ENCODE results near the gene JARID2.
"Not testable (repeated sequence)": the region's sequence is repeated elsewhere in the genome, so short reads cannot be mapped to it uniquely, and the experiment has no call there.

Gene JARID2

DNA sequence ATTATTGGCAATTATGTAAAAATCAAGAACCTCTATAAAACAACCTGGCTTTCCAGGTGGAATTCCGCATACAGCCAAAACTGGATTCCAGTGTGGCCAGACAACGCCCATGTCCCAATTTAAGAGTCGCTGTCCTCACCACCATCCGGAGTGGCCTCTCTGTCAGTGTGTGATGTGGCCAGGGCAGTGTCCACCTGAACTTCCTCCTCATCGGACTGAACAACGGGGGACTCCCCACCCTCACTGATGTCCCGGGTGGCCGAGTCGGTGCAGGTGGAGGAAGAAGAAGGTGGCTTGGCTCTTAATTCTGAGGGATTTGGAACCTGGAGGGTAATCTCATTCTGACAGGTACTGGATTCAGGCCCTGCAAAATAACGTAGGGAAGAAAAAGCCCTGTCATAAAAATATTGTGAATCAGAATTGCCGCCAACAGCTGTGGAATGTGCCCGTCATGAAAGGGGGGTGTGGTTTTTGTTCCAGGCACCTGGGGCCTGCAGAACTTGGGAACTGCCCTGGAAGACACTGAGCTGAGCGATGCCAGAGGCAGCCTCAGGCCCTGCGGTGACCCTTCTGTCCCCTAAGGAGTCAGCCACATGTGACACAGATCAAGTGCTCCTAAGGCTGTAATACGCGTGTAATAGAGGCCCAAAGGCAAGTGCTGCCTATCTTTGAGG lies 277.1 kb downstream of the JARID2 start:
- DNase-seq (ENCODE audit: low read depth, low spot score), result no peak
- H3K27ac ChIP-seq, result no peak overlapping the region

GRCh38 chr6:15523679-15524630 lies 278.1 kb downstream of the JARID2 start:
- no peak for DNase-seq (ENCODE audit: low read depth, low spot score)
- no peak overlapping the region for H3K27ac ChIP-seq

DNA sequence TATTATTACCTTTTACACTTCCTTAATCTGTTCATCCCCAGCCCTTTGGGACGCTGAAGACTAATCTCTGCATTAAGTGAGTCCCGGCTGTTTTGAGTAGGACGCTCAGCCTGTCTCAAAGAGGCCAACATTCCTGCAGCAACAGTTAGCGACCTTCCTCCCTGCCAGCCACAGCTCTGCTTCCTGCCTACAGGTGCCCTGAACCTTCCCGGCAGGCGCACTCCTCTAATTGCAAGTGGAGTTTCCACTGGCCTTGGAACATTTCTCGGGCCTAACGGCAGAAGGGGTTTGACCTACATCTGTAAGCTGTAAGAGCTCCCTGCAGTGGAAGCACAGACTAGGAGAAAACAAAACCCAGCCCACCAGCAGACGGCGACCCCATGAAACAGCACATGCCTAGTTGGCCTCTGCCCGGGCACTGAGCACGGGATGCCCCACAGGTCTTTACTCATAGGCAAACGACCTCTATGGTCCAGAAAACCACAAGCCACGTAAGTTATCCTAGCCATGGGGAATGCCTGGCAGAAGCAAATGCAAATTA lies 279.1 kb downstream of the JARID2 start:
- no peak for DNase-seq (ENCODE audit: low read depth, low spot score)

DNA sequence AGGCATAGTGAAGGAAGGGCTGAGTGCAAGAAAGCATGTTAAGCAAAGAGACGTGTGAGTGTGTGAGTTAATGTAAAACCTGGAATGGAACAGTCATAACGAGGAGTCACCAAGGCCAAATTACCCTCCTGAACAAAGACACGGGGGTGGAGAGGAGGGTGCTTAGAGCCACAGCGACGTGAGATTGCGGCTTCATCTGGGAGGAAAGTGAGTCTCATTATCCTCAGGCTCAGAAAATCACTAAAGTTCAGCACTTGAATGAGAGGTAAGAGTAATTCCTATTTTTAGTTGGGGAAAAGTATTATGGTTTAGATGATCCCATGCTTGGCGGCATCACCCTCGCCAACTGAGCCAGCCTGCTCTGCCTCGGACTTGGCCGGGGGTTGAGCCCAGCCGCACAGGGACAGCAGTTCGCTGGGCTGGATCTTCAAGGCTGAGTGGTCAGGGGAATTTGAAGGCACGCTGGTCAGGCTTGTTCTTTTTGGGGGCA lies 280.4 kb downstream of the JARID2 start:
- DNase-seq (ENCODE audit: low read depth, low spot score), result no peak
- no peak overlapping the region for H3K27ac ChIP-seq

More for the DNA sequence above, 279.1 kb downstream of the JARID2 start:
- no peak overlapping the region for H3K27ac ChIP-seq

GRCh38 chr6:15527838-15528617 lies 282.2 kb downstream of the JARID2 start:
- no peak for DNase-seq (ENCODE audit: low read depth, low spot score)
- no peak overlapping the region for H3K27ac ChIP-seq

DNA sequence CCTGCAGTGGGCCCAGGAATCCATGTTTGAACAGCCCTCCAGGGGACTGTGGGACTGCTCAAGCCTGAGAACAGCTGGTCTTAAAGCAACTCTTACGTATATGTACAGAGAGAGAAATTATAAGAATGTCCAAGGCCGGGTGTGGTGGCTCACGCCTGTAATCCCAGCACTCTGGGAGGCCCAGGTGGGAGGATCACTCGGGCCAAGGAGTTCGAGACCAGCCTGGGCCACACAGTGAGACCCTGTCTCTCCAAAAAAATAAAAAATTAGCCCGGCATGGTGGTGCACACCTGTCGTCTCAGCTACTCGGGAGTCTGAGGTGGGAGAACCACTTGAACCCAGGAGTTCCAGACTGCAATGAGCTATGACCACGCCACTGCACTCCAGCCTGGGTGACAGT lies 283.0 kb downstream of the JARID2 start:
- DNase-seq (ENCODE audit: low read depth, low spot score), result no peak
- H3K27ac ChIP-seq, result no peak overlapping the region

DNA sequence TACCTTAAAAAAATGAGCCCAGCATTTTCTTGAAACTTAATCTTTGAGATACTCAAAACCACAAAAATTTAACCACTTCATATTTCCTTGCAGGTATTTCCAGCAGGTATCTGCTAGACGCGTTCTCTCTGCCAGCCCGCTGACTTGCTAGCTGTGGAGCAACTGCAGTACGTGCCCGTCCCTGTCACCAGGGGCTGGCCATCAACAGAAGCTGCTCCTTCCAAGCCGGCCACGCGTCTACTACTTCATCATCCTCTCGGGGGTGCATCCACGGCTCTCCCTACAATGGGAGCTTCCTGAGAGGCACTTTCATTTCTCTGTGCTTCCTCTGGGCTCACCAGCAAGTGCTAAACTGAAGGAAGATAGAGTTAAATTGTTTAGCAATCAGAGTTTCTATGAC lies 284.5 kb downstream of the JARID2 start:
- no peak for DNase-seq (ENCODE audit: low read depth, low spot score)
- no peak overlapping the region for H3K27ac ChIP-seq

DNA sequence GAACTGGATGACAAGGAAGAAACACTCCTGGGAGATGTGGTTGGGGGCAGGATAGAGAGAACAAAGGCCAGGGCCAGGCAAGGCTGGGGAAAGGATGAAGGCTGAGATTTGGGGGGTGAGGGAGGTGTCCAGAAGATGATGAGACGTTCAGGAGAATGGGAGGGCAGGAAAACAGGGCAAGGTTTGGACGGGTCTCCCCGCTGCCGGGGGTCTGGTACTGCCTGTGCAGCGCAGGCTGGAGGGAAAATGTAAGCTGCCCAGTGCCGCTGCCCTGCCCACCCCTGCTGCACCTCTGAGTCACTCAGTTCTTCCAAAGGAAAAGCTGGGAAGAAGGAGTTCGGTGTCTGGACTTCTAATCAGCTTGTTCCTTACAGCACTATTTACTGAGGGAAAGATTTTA lies 286.1 kb downstream of the JARID2 start:
- DNase-seq (ENCODE audit: low read depth, low spot score), result no peak
- H3K27ac ChIP-seq, result no peak overlapping the region

DNA sequence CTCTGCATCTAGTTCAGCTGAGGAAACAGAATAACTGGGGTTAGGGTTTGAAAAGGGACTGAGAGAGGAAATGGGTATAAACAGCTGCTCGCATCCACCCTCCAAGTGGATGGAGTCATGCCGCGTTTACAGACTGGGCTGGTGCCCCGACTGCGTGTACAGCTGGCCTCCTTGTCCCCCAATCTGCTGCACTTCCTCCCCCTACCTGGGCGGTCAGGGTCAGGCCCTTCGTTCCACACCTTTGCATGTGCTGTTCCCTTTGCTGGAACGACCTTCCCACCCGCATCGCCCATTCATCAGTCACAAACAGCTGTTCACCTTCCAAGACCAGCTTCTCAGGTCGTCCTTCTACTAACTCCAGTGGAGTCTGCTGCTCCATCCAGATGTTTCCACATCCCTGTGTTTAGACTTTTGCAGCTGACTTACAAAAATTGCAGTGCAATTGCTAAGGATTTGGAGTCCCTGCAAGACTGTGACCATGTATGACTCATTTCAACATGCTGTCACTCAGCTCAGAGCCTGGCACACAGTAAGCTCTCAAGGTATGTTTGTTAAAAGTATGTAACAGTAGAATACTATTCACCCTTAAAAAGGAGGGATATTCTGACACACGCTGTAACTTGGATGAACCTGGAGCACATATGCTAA lies 287.6 kb downstream of the JARID2 start:
- no peak overlapping the region for H3K27ac ChIP-seq
- no peak for DNase-seq (ENCODE audit: low read depth, low spot score)

DNA sequence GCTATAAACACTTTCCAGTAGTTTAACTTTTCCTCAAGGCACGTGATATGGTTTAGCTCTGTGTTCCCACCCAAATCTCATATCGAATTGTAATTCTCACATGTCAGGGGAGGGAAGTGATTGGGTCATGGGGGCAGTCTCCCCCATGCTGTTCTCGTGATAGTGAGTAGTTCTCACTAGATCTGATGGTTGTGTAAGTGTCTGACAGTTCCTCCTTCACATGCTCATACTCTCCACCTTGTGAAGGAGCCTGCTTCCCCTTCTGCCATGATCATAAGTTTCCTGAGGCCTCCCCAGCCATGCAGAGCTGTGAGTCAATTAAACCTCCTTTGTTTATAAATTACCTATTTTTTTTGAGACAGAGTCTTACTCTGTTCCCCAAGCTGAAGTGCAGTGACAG lies 289.1 kb downstream of the JARID2 start:
- DNase-seq (ENCODE audit: low read depth, low spot score), result no peak
- H3K27ac ChIP-seq, result no peak overlapping the region

DNA sequence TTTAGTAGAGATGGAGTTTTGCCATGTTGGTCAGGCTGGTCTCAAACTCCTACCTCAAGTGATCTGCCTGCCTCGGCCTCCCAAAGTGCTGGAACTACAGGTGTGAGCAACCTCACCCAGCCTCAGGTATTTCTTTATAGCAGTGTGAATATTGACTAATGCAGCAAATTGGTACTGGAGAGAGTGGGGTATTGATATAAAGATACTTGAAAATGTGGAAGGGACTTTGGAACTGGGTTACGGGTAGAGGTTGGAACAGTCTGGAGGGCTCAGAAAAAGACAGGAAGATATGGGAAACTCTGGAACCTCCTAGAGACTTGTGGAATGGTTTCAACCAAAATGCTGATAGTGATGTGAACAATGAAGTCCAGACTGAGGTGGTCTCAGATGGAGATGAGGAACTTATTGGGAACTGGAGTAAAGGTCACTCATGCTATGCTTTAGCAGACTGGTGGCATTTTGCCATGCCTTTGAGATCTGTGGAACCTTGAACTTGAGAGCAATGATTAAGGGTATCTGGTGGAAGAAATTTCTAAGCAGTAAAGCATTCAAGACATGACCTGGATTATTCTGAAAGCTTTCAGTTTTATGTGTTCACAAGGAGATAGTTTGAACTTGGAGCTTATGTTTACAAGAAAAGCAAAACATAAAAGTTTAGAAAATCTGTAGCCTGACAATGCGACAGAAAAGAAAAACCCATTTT lies 289.8 kb downstream of the JARID2 start:
- DNase-seq (ENCODE audit: low read depth, low spot score), result no peak
- no peak overlapping the region for H3K27ac ChIP-seq

DNA sequence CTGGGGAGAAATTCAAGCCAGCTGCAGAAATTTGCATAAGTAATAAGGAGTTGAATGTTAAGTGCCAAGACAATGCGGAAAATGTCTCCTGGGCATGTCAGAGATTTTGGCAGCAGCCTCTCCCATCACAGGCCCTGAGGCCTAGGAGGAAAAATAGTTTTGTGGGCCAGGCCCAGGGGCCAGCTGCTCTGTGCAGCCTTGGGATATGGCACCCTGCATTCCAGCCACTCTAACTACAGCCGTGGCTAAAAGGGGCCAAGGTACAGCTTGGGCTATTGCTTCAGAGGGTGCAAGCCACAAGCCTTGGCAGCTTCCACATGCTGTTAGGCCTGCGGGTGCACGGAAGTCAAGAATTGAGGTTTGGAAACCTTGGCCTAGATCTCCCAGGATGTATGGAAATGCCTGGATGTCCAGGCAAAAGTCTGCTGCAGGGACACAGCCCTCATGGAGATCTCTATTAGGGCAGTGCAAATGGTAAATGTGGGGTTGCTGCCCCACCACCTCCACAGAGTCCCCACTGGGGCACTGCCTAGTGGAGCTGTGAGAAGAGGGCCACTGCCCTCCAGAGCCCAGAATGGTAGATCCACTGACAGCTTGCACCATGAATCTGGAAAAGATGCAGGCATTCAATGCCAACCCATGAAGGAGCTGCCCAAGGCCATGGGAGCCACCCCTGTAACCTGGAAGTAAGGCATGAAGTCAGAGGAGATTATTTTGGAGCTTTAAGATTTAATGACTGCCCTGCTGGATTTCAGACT lies 290.5 kb downstream of the JARID2 start:
- H3K27ac ChIP-seq, result no peak overlapping the region
- no peak for DNase-seq (ENCODE audit: low read depth, low spot score)

DNA sequence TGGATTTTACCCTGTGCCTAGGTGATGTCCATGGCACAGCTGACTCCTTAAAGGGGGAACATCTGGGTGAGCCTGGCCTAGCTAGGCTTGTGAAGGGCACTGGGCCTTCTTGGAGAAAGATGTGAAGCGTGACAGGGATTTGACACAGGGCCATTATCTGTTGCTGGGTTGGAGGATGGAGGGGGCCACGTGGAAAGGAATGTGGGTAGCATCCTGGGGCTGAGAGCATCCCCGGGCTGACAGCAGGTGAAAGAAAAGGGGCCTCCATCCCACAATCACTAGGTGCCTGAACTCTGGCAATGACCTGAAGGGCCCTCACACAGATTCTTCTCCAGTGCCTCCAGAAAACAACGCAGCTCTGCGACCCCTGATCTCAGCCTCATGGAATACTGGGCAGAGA lies 292.2 kb downstream of the JARID2 start:
- DNase-seq (ENCODE audit: low read depth, low spot score), result no peak
- no peak overlapping the region for H3K27ac ChIP-seq

- H3K27ac ChIP-seq, result no peak overlapping the region
- DNase-seq (ENCODE audit: low read depth, low spot score), result no peak
Measured at GRCh38 chr6:15538766-15539495, 293.1 kb downstream of the JARID2 start.

DNA sequence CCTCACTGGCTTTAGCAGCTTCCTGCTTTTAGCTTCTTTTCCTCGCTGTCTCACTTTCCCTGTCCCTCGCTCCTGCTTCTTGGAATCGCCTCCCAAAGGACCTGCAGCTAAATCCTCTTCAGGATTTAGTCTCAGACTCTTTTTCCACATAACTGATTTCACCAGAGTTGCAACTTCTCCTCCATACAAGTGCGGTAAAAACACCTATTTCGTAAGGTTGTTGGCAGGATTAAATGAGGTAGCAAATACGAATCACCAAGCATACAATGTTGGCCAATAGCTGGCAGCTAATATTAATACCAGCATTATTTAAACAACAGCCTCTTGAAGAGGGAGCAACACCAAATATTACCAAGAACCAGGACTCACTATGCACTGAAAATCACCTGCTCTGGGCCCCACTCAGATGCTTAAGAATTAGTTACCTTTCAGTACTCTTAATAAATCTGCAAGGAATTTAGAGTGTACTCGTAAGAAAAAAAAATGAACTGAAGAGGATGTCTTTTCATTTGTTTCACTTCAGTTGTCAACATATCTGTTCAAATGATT lies 293.9 kb downstream of the JARID2 start:
- no peak for DNase-seq (ENCODE audit: low read depth, low spot score)
- H3K27ac ChIP-seq, result no peak overlapping the region

GRCh38 chr6:15543332-15543917 lies 297.6 kb downstream of the JARID2 start:
- not testable (repeated sequence) for DNase-seq (ENCODE audit: low read depth, low spot score); H3K27ac ChIP-seq

DNA sequence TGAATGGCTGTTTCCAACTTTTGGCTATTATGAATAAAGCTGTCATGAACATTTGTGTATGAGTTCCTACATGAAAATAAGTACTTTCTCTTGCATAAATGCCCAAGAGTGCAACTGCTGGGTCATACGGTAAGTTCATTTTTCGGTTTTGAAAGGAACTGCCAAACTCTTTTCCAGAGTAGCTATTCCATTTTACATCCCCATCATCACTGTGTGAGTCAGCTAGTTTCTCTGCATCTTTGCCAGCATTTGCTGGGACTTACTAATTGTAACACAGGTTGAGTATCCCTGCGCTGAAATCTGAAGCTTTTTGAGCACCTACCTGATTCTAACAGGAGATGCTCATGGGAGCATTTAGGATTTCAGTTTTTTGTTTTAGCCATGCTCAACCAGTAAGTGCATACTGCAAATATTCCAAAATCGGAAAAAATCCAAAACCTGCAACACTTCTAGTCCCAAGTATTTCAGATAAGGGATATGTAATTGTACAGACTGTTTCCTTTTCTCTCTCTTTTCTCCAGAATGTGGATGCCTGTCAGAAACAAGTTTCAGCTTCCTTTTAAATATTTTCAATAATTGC lies 298.5 kb downstream of the JARID2 start:
- no peak overlapping the region for H3K27ac ChIP-seq
- DNase-seq (ENCODE audit: low read depth, low spot score), result no peak
